B cell (primary cell): ENCODE measurements around the gene SFTPA2. TPM values are rescaled to one million over a fixed set of nuclear protein-coding genes. Genes with fewer than 3 reads are reported as not detected.

ENCODE experiments used
- ATAC-seq: fragments of 200-7000 bp; cut with Tn5 transposase; one replicate; pipeline ENCODE4 v1.10.0; 2021; ENCODE audit warnings: low read depth, mild to moderate bottlenecking, moderate number of reproducible peaks, moderate library complexity
- CTCF ChIA-PET: fragments of 350-600 bp; sonication (Branson Sonifier 250); formaldehyde crosslinking; loops from one replicate; lab custom pipeline; 2021; ENCODE audit warnings: antibody characterized with exemption, inconsistent platforms; lab: Charles Lee
- POLR2A ChIA-PET: fragments of 350-600 bp; sonication (Branson Sonifier 250); formaldehyde crosslinking; loops from one replicate; lab custom pipeline; 2021; ENCODE audit warnings: antibody characterized with exemption; lab: Charles Lee
- DNase-seq: peaks from one replicate; pipeline ENCODE4 v3.0.0; 2013
- H2AFZ ChIP-seq: 2 replicates; pipeline ENCODE4 v1.6.1; 2012; ENCODE audit warnings: mild to moderate bottlenecking, low read depth, low read length; ENCODE audit not compliant: insufficient read depth, poor library complexity, severe bottlenecking
- H3K27ac ChIP-seq, 2 donors: 1 replicate in 1 of 2; 2 replicates in 1 of 2; pipeline ENCODE4 v1.5.1; 2012 to 2013; ENCODE audit warnings: low read length in 2 of 2, mild to moderate bottlenecking in 2 of 2, moderate library complexity in 1 of 2
- H3K27me3 ChIP-seq, 4 experiments: fragments of 200-600 bp in 1 of 4; sonication (generic) in 1 of 4; replicated peaks in 1 of 4; 1 replicate in 2 of 4; 2 replicates in 2 of 4; pipeline versions ENCODE4 v1.6.1 to v1.7.0; 2013 to 2016; ENCODE audit warnings: low read length in 3 of 4, mild to moderate bottlenecking in 2 of 4, mixed read lengths in 1 of 4, moderate library complexity in 1 of 4; ENCODE audit not compliant: insufficient read depth in 4 of 4, control insufficient read depth in 3 of 4; ENCODE audit errors: control extremely low read depth in 1 of 4
- H3K36me3 ChIP-seq, 2 experiments: replicated peaks in 1 of 2; 1 replicate in 1 of 2; 2 replicates in 1 of 2; pipeline versions ENCODE4 v1.6.1 to v1.7.1; 2013; ENCODE audit warnings: low read length in 1 of 2; ENCODE audit not compliant: insufficient read depth in 2 of 2, control insufficient read depth in 1 of 2; ENCODE audit errors: control extremely low read depth in 1 of 2, extremely low read depth in 1 of 2
- H3K4me1 ChIP-seq, 2 donors: fragments of 200-600 bp in 1 of 2; sonication (generic) in 1 of 2; 1 replicate in 1 of 2; 2 replicates in 1 of 2; pipeline versions ENCODE4 v1.5.1 to v1.6.1; 2013 to 2017; ENCODE audit warnings: low read length in 2 of 2; ENCODE audit not compliant: control insufficient read depth in 2 of 2, insufficient read depth in 2 of 2
- H3K4me2 ChIP-seq: replicated peaks from 2 replicates; pipeline ENCODE3; 2012; ENCODE audit warnings: mild to moderate bottlenecking, low read depth, low read length; ENCODE audit not compliant: poor library complexity, severe bottlenecking
- H3K4me3 ChIP-seq, 5 experiments: fragments of 200-600 bp in 1 of 5; sonication (generic) in 1 of 5; 1 replicate in 3 of 5; 2 replicates in 2 of 5; pipeline versions ENCODE4 v1.5.1 to v1.7.0; 2011 to 2016; ENCODE audit warnings: low read length in 4 of 5, mild to moderate bottlenecking in 4 of 5, low read depth in 2 of 5, control low read depth in 1 of 5, moderate library complexity in 1 of 5; ENCODE audit not compliant: insufficient read depth in 1 of 5; ENCODE audit errors: control extremely low read depth in 1 of 5, extremely low read depth in 1 of 5
- H3K79me2 ChIP-seq: fragments of 200-600 bp; sonication (generic); one replicate; pipeline ENCODE4 v1.6.0; 2016; ENCODE audit warnings: low read length; ENCODE audit not compliant: control insufficient read depth, insufficient read depth
- H3K9ac ChIP-seq: fragments of 200-600 bp; sonication (generic); 2 replicates; pipeline ENCODE4 v1.6.1; 2017; ENCODE audit warnings: mild to moderate bottlenecking, low read length, moderate library complexity
- H3K9me3 ChIP-seq, 3 donors: one replicate each; pipeline versions ENCODE4 v1.6.1 to v1.7.1; 2013; ENCODE audit warnings: low read length in 2 of 3; ENCODE audit not compliant: control insufficient read depth in 2 of 3, insufficient read depth in 1 of 3; ENCODE audit errors: control extremely low read depth in 1 of 3
- H4K20me1 ChIP-seq: 2 replicates; pipeline ENCODE4 v1.6.0; 2012; ENCODE audit warnings: mild to moderate bottlenecking, low read length; ENCODE audit not compliant: insufficient read depth, control insufficient read depth, poor library complexity, severe bottlenecking
- H3K27ac Mint-ChIP-seq: one replicate; pipeline ENCODE4 v1.8.0; 2021; ENCODE audit warnings: mixed read lengths
- H3K27me3 Mint-ChIP-seq: one replicate; pipeline ENCODE4 v1.8.0; 2021; ENCODE audit warnings: mixed read lengths
- H3K4me1 Mint-ChIP-seq: one replicate; pipeline ENCODE4 v1.8.0; 2021; ENCODE audit warnings: mixed read lengths
- H3K4me3 Mint-ChIP-seq: one replicate; pipeline ENCODE4 v1.8.0; 2021; ENCODE audit warnings: mixed read lengths
- H3K9me3 Mint-ChIP-seq: one replicate; pipeline ENCODE4 v1.8.0; 2022; ENCODE audit warnings: mixed read lengths; ENCODE audit not compliant: insufficient read depth
- EZH2 ChIP-seq: IDR thresholded peaks from 2 replicates; pipeline ENCODE4 v1.6.1; 2012; ENCODE audit warnings: borderline replicate concordance, low read depth, mild to moderate bottlenecking, moderate library complexity, low read length; ENCODE audit not compliant: insufficient read depth, poor library complexity, severe bottlenecking
- WGBS: methylation state at CpG from one replicate; pipeline ENCODE4 v1.1.5; 2013; ENCODE audit warnings: missing lambda C conversion rate; ENCODE audit not compliant: insufficient coverage; 5-methylcytosine and 5-hydroxymethylcytosine counted together
- intact Hi-C: fragments of 100-400 bp; cut with micrococcal nuclease; formaldehyde crosslinking; loops from one replicate; pipeline ENCODE4 v1.10.0; 2022
- polyA plus RNA-seq: library from polyadenylated mRNA; depleted of rRNA; stranded (reverse); fragments of >200 nt; gene quantifications from 2 replicates; pipeline ENCODE4 v1.2.3, GENCODE V29; 2012
- total RNA-seq, 2 donors: library from RNA; stranded (reverse); fragments of 120-200 nt in 1 of 2; gene quantifications; 1 replicate in 1 of 2; 2 replicates in 1 of 2; pipeline versions ENCODE4 v1.2.3 to v1.2.4, GENCODE V29; 2013 to 2022
- TF ChIP-seq, protein P1 (sequence below): fragments of 200-600 bp; IDR thresholded peaks from one replicate; pipeline ENCODE4 v1.8.0; 2022; ENCODE audit warnings: antibody characterized with exemption, mild to moderate bottlenecking

SFTPA2 gene
- total and polyA plus RNA-seq, 2 donors (not counting 1 experiment from before 2014, with no cell fraction given), result not detected

DNA sequence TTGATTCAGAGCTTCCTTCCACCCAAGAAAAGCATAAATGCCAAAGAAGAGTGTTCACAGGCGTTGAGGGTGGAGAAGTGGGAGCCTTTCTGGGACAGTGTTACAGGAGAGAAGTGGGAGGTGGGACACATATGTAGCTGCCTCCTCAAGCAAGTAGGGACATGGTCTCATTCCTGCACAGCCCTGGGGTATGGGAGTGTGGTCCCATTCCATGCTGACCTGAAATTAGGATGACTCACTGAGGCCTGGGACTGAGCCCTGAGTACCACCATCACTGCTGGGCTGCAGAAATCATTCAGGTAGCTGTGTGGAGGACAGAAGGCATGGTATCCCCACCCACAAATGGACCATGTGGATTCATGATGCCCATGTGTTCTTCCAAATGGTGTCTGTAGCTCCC is 33.2 kb upstream of the SFTPA2 start:
- no peak for DNase-seq
- Histone ChIP-seq H3K4me3 (no peak overlapping the region), H3K4me2 (no peak overlapping the region), H4K20me1 (no peaks in the 10 kb centered on the region), H3K9ac (no peak overlapping the region), H3K9me3 (peaks cover 0 to 12% (median 3%) of the 10 kb centered on the region in 3 donors), H3K27me3 (peaks cover 0 to 4% (median 1%) of the 10 kb centered on the region in 4 experiments), H3K79me2 (no peaks in the 10 kb centered on the region), H3K36me3 (no peaks in the 10 kb centered on the region), H3K4me1 (no peaks in the 10 kb centered on the region), H2AFZ (no peak overlapping the region), H3K27ac (no peak overlapping the region)
- peaks cover 27% of the 10 kb centered on the region for H3K27me3 Mint-ChIP-seq
- no peak for ATAC-seq
- H3K4me1 Mint-ChIP-seq, result no peaks in the 10 kb centered on the region
- intact Hi-C loops, result no loop called here
- H3K4me3 Mint-ChIP-seq, result no peak overlapping the region
- CTCF ChIA-PET, result no interaction called here
- H3K9me3 Mint-ChIP-seq, result peaks cover 9% of the 10 kb centered on the region
- TF ChIP-seq, protein P1, sequence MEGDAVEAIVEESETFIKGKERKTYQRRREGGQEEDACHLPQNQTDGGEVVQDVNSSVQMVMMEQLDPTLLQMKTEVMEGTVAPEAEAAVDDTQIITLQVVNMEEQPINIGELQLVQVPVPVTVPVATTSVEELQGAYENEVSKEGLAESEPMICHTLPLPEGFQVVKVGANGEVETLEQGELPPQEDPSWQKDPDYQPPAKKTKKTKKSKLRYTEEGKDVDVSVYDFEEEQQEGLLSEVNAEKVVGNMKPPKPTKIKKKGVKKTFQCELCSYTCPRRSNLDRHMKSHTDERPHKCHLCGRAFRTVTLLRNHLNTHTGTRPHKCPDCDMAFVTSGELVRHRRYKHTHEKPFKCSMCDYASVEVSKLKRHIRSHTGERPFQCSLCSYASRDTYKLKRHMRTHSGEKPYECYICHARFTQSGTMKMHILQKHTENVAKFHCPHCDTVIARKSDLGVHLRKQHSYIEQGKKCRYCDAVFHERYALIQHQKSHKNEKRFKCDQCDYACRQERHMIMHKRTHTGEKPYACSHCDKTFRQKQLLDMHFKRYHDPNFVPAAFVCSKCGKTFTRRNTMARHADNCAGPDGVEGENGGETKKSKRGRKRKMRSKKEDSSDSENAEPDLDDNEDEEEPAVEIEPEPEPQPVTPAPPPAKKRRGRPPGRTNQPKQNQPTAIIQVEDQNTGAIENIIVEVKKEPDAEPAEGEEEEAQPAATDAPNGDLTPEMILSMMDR, result no peak
- no peak for TF ChIP-seq EZH2
- POLR2A ChIA-PET, result no interaction called here
- WGBS, result no CpG with 5 or more reads among the region's 1 CpG
- H3K27ac Mint-ChIP-seq, result no peak overlapping the region

DNA sequence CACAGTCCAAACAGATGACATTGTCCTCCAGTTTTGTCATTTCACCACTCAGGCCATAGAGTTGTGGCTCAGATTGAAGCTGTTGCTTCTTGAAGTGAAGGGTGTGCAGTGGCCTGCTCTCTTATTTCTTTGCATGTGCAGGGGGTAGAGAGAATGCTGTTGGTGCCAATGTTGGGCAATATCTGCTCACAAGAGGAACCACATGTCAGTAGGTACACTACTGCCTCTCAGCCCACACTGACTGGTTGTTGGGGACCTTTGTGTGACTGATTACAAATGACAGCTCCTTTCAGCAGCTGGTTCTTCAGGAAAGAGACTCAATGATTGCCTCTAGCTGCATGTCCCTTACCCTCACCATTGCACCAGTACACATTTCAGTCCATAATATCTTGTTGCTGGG is 28.6 kb upstream of the SFTPA2 start:
- Histone ChIP-seq H3K4me3 (no peak overlapping the region), H3K4me2 (no peak overlapping the region), H2AFZ (no peak overlapping the region), H3K4me1 (no peaks in the 10 kb centered on the region), H3K36me3 (no peaks in the 10 kb centered on the region), H3K27me3 (peaks cover 0 to 4% (median 1%) of the 10 kb centered on the region in 4 experiments), H4K20me1 (no peaks in the 10 kb centered on the region), H3K9ac (no peak overlapping the region), H3K79me2 (no peaks in the 10 kb centered on the region), H3K9me3 (no peaks in the 10 kb centered on the region), H3K27ac (no peak overlapping the region)
- Mint-ChIP-seq H3K27me3 (peaks cover 39% of the 10 kb centered on the region), H3K9me3 (no peaks in the 10 kb centered on the region), H3K4me3 (no peak overlapping the region), H3K4me1 (no peaks in the 10 kb centered on the region), H3K27ac (no peak overlapping the region)
- ATAC-seq (no peak), DNase-seq (no peak)
- no peak for TF ChIP-seq EZH2
- TF ChIP-seq, protein P1, result no peak
- POLR2A ChIA-PET, result no interaction called here
- intact Hi-C loops, result no loop called here
- CTCF ChIA-PET, result no interaction called here
